Uterine smooth muscle cell (primary cell): ENCODE results near the gene SHOC1. TPM values are rescaled to one million over a fixed set of nuclear protein-coding genes. Genes with fewer than 3 reads are reported as not detected.

ENCODE experiments used
- total RNA-seq: library from RNA; depleted of rRNA; stranded (reverse); fragments of >200 nt; gene quantifications from 2 replicates; pipeline ENCODE4 v1.2.3, GENCODE V29; 2014

SHOC1 gene
- total RNA-seq = under 0.01 TPM in 1 of 2 replicates, not detected in the other

GRCh38 chr9:111794835-111795556, at the start of gene SHOC1:
Gene SHOC1 (minus strand): TSS chr9:111794937. CDS start chr9:111791418, 3,519 bp downstream.

Other genes starting within 250 kb of the SHOC1 start
- gene PTGR1, start 195.3 kb downstream of the SHOC1 start, total RNA-seq = 77.0 and 89.0 TPM in 2 replicates
- gene DNAJC25, start 163.6 kb downstream of the SHOC1 start, total RNA-seq = 9.5 and 9.6 TPM in 2 replicates
- gene GNG10, start 133.3 kb downstream of the SHOC1 start, total RNA-seq = 89.9 and 104 TPM in 2 replicates
- gene UGCG, start 101.9 kb upstream of the SHOC1 start, total RNA-seq = 68.5 and 81.6 TPM in 2 replicates